ENCODE results near the gene ELAPOR1. TPM values are rescaled to one million over a fixed set of nuclear protein-coding genes. Genes with fewer than 3 reads are reported as not detected.

The ELAPOR1 gene
- total RNA-seq, 2 experiments from 2014 or later = 4.1 to 5.0 TPM

- CTCF ChIA-PET = no interaction called here
- DNase-seq = no peak
- no peaks in the 10 kb centered on the region for H3K4me1 Mint-ChIP-seq
- no peak overlapping the region for H3K27ac Mint-ChIP-seq
- no peaks in the 10 kb centered on the region for H3K36me3 Mint-ChIP-seq (ENCODE audit: low read depth)
- no peaks in the 10 kb centered on the region for H3K27me3 Mint-ChIP-seq
- POLR2A ChIA-PET = no interaction called here
- H3K9me3 Mint-ChIP-seq = no peaks in the 10 kb centered on the region
- H3K4me3 Mint-ChIP-seq = no peak overlapping the region
Measured at GRCh38 chr1:109151146-109151990, 37.5 kb downstream of the ELAPOR1 start.

DNA sequence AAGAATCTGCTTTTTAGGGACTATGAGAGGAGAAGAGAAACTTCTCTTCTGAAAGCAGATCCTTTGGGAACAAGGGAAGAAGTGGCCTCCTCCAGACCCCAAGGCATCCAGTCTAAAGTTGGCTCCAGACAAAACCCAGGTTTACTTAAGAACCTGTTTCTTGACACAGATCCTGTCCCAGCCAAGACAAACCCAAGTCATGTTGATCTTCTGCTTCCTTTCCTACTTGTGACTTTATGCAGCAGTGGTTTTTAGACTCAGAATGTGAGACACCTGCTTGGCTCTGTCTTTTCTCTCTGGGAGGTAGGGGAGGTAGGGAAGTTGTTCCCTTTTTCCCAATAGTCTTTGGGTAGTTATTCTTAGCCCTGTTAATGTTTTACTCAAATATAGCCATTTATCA, 38.3 kb downstream of the ELAPOR1 start:
- no peak for DNase-seq
- no peaks in the 10 kb centered on the region for H3K27me3 Mint-ChIP-seq
- CTCF ChIA-PET = no interaction called here
- H3K27ac Mint-ChIP-seq = no peak overlapping the region
- H3K4me1 Mint-ChIP-seq = no peaks in the 10 kb centered on the region
- no peaks in the 10 kb centered on the region for H3K9me3 Mint-ChIP-seq
- POLR2A ChIA-PET = no interaction called here
- H3K36me3 Mint-ChIP-seq (ENCODE audit: low read depth) = no peaks in the 10 kb centered on the region
- no peak overlapping the region for H3K4me3 Mint-ChIP-seq

DNA sequence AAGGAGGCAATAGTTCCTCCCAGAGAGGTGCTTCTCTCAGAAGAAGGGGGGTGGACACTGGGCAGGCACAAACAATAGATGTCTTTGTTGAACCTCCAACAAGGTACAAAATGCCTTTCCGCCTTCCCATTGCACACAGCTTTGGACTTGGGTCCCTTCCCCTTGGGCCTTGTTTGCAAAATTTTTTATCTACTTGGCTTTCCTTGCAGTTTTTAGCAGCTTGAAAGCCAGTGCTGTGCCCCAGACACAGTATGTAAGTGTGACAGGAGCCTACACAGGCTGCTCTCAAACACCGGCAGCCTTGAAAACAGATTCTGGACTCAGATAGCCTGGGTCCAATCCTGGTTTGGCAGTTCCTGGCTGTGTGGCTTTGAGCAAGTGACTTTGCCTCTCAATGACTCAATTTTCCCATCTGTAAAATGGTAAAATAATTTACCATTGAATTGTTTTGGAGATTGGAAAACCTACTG, 43.0 kb downstream of the ELAPOR1 start:
- POLR2A ChIA-PET = no interaction called here
- H3K27me3 Mint-ChIP-seq = no peaks in the 10 kb centered on the region
- H3K4me1 Mint-ChIP-seq = peaks cover 11% of the 10 kb centered on the region
- CTCF ChIA-PET = no interaction called here
- H3K36me3 Mint-ChIP-seq (ENCODE audit: low read depth) = no peaks in the 10 kb centered on the region
- no peak overlapping the region for H3K27ac Mint-ChIP-seq
- no peak overlapping the region for H3K4me3 Mint-ChIP-seq
- no peaks in the 10 kb centered on the region for H3K9me3 Mint-ChIP-seq
- DNase-seq = no peak

- Mint-ChIP-seq H3K27me3 (no peaks in the 10 kb centered on the region), H3K9me3 (no peaks in the 10 kb centered on the region), H3K4me1 (peaks cover 25% of the 10 kb centered on the region), H3K36me3 (ENCODE audit: low read depth) (no peaks in the 10 kb centered on the region), H3K4me3 (no peak overlapping the region), H3K27ac (no peak overlapping the region)
- CTCF ChIA-PET = interaction anchor here (0.6 kb wide), 1 partner anchor 32 kb away, joined by 3 read pairs; no protein-coding TSS in a partner anchor
- DNase-seq = no peak
- POLR2A ChIA-PET = no interaction called here
Measured at GRCh38 chr1:109158433-109158832, 44.5 kb downstream of the ELAPOR1 start.

- Mint-ChIP-seq H3K27ac (no peak overlapping the region), H3K9me3 (no peaks in the 10 kb centered on the region), H3K4me1 (peaks cover 31% of the 10 kb centered on the region), H3K36me3 (ENCODE audit: low read depth) (no peaks in the 10 kb centered on the region), H3K4me3 (no peak overlapping the region), H3K27me3 (no peaks in the 10 kb centered on the region)
- DNase-seq = no peak
- CTCF ChIA-PET = interaction anchor here (1.9 kb wide), 1 partner anchor 59 kb away, joined by 6 read pairs; no protein-coding TSS in a partner anchor
- POLR2A ChIA-PET = no interaction called here
Measured at GRCh38 chr1:109159326-109159725, 45.4 kb downstream of the ELAPOR1 start.

- Mint-ChIP-seq H3K27ac (no peak overlapping the region), H3K4me1 (peaks cover 31% of the 10 kb centered on the region), H3K36me3 (ENCODE audit: low read depth) (no peaks in the 10 kb centered on the region), H3K27me3 (no peaks in the 10 kb centered on the region), H3K9me3 (no peaks in the 10 kb centered on the region), H3K4me3 (no peak overlapping the region)
- POLR2A ChIA-PET = no interaction called here
- CTCF ChIA-PET = interaction anchor here (1.9 kb wide), 1 partner anchor 60 kb away, joined by 6 read pairs; no protein-coding TSS in a partner anchor
- no peak for DNase-seq
Measured at GRCh38 chr1:109160071-109160840, 46.3 kb downstream of the ELAPOR1 start.

- Mint-ChIP-seq H3K4me1 (peaks cover 33% of the 10 kb centered on the region), H3K4me3 (no peak overlapping the region), H3K36me3 (ENCODE audit: low read depth) (no peaks in the 10 kb centered on the region), H3K9me3 (no peaks in the 10 kb centered on the region), H3K27ac (peak overlapping the region; percentile 66), H3K27me3 (no peaks in the 10 kb centered on the region)
- CTCF ChIA-PET = interaction anchor here (1.0 to 1.2 kb wide), 4 partner anchors 10 to 332 kb away, joined by 3 to 6 read pairs (median 3); partner anchors contain the start of gene CYB561D1
- POLR2A ChIA-PET = interaction anchor here (1.2 to 1.8 kb wide), 4 partner anchors 10 to 62 kb away, joined by 3 to 10 read pairs (median 4); a partner anchor contains a TSS
- peak; percentile 72 for DNase-seq
Measured at GRCh38 chr1:109161858-109162606, 48.1 kb downstream of the ELAPOR1 start.

GRCh38 chr1:109162626-109163025, 48.7 kb downstream of the ELAPOR1 start:
- H3K27ac Mint-ChIP-seq = peak overlapping the region; percentile 66
- H3K27me3 Mint-ChIP-seq = no peaks in the 10 kb centered on the region

DNA sequence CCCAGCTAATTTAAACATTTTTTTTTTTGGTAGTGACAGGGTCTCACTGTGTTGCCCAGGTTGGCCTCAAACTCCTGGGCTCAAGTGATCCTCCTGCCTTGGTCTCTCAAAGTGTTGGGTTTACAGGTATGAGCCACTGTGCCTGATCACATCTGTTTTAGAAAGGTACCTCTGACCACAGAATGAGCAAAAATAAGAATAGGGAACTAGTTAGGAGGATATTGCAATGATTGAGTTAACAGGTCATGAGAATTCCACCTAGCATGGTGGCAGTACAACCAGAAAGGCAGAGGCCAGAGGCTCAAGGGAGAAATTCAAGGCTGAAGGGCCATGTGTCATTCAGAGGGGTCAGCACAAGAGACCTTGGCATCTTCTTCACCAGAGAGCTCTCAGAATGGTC, 49.6 kb downstream of the ELAPOR1 start:
- CTCF ChIA-PET = interaction anchor here (1.0 to 1.4 kb wide), 2 partner anchors 63 to 330 kb away, joined by 3 to 8 read pairs; partner anchors contain the start of gene CYB561D1
- H3K36me3 Mint-ChIP-seq (ENCODE audit: low read depth) = no peaks in the 10 kb centered on the region
- no peak overlapping the region for H3K27ac Mint-ChIP-seq
- H3K4me1 Mint-ChIP-seq = peaks cover 44% of the 10 kb centered on the region
- no peak for DNase-seq
- H3K9me3 Mint-ChIP-seq = no peaks in the 10 kb centered on the region
- no peak overlapping the region for H3K4me3 Mint-ChIP-seq
- POLR2A ChIA-PET = interaction anchor here (0.6 kb wide), 1 partner anchor 229 kb away, joined by 3 read pairs; no protein-coding TSS in a partner anchor
- H3K27me3 Mint-ChIP-seq = no peaks in the 10 kb centered on the region

More at GRCh38 chr1:109162626-109163025, 48.7 kb downstream of the ELAPOR1 start:
- Mint-ChIP-seq H3K4me3 (no peak overlapping the region), H3K9me3 (no peaks in the 10 kb centered on the region), H3K4me1 (peaks cover 39% of the 10 kb centered on the region), H3K36me3 (ENCODE audit: low read depth) (no peaks in the 10 kb centered on the region)
- DNase-seq = no peak
- POLR2A ChIA-PET = interaction anchor here (1.2 to 1.8 kb wide), 4 partner anchors 9 to 63 kb away, joined by 3 to 10 read pairs (median 4); a partner anchor contains a TSS
- CTCF ChIA-PET = interaction anchor here (1.0 to 1.4 kb wide), 5 partner anchors 10 to 331 kb away, joined by 3 to 8 read pairs (median 3); partner anchors contain the start of gene CYB561D1

Other genes with a start within 250 kb of the ELAPOR1 start
- 10 to 100 TPM; 43.2 to 47.1 TPM for gene GPSM2, start 237.1 kb upstream of the ELAPOR1 start, total RNA-seq
- 10 to 100 TPM; 16.4 to 20.1 TPM for gene CLCC1, start 150.6 kb upstream of the ELAPOR1 start, total RNA-seq
- gene WDR47, start 72.0 kb upstream of the ELAPOR1 start, total RNA-seq = 10 to 100 TPM; 10.6 to 10.9 TPM
- gene TAF13, start 38.1 kb upstream of the ELAPOR1 start, total RNA-seq = 10 to 100 TPM; 25.2 to 26.5 TPM
- 10 to 100 TPM; 29.6 to 31.8 TPM for gene TMEM167B, start 23.4 kb upstream of the ELAPOR1 start, total RNA-seq
- gene SARS1, start 99.8 kb downstream of the ELAPOR1 start, total RNA-seq = 100 to 1,000 TPM; 193 to 195 TPM
- 1 to 10 TPM; 2.0 to 2.2 TPM for gene CELSR2, start 135.4 kb downstream of the ELAPOR1 start, total RNA-seq
- gene PSRC1, start 169.0 kb downstream of the ELAPOR1 start, total RNA-seq = 10 to 100 TPM; 27.0 to 28.7 TPM
- gene MYBPHL, start 192.9 kb downstream of the ELAPOR1 start, total RNA-seq = not detected